Keratinocyte (primary cell): ENCODE results near the gene MMP24. TPM values are rescaled to one million over a fixed set of nuclear protein-coding genes. Genes with fewer than 3 reads are reported as not detected.

Source experiments
- DNase-seq: peaks from one replicate; pipeline ENCODE4 v3.0.0-alpha.2; 2011; ENCODE audit warnings: low read depth, missing footprints, low spot score
- FAIRE-seq: peaks from 2 replicates; lab custom pipeline; 2011; peaks lifted over from hg19 to GRCh38; lab: Jason Lieb, UNC
- H2AFZ ChIP-seq: 2 replicates; pipeline ENCODE4 v1.6.0; 2012; ENCODE audit warnings: low read length, control low read depth, inconsistent platforms; ENCODE audit not compliant: control insufficient read depth
- H3K27ac ChIP-seq: 2 replicates; pipeline ENCODE4 v1.5.1; 2011; ENCODE audit warnings: low read length; ENCODE audit not compliant: control insufficient read depth, insufficient read depth
- H3K27me3 ChIP-seq: 3 replicates; pipeline ENCODE4 v1.6.0; 2011; ENCODE audit warnings: low read length; ENCODE audit not compliant: control insufficient read depth, insufficient read depth; ENCODE audit errors: extremely low read depth
- H3K36me3 ChIP-seq, 2 experiments: 2 replicates in 1 of 2; 3 replicates in 1 of 2; pipeline ENCODE4 v1.5.1; 2011; ENCODE audit warnings: low read length in 2 of 2, mild to moderate bottlenecking in 1 of 2; ENCODE audit not compliant: control insufficient read depth in 2 of 2, insufficient read depth in 2 of 2; ENCODE audit errors: extremely low read depth in 1 of 2
- H3K4me1 ChIP-seq: 3 replicates; pipeline ENCODE4 v1.5.1; 2011; ENCODE audit warnings: low read length; ENCODE audit not compliant: control insufficient read depth, insufficient read depth; ENCODE audit errors: extremely low read depth
- H3K4me2 ChIP-seq: 3 replicates; pipeline ENCODE4 v1.6.0; 2011; ENCODE audit warnings: low read depth, low read length; ENCODE audit not compliant: control insufficient read depth, insufficient read depth; ENCODE audit errors: extremely low read depth
- H3K4me3 ChIP-seq, 3 experiments: fragments of 200-600 bp in 1 of 3; sonication (generic) in 1 of 3; 2 replicates in 2 of 3; 3 replicates in 1 of 3; pipeline ENCODE4 v1.5.1; 2011 to 2016; ENCODE audit warnings: low read length in 3 of 3, mild to moderate bottlenecking in 3 of 3, control low read depth in 2 of 3, inconsistent platforms in 1 of 3, low read depth in 1 of 3, mixed read lengths in 1 of 3, mixed run types in 1 of 3, moderate library complexity in 1 of 3; ENCODE audit not compliant: control insufficient read depth in 2 of 3, insufficient read depth in 2 of 3; ENCODE audit errors: extremely low read depth in 1 of 3
- H3K79me2 ChIP-seq: 2 replicates; pipeline ENCODE4 v1.6.0; 2012; ENCODE audit warnings: low read length; ENCODE audit not compliant: control insufficient read depth, insufficient read depth
- H3K9ac ChIP-seq: 3 replicates; pipeline ENCODE4 v1.6.0; 2011; ENCODE audit warnings: low read length; ENCODE audit not compliant: control insufficient read depth, insufficient read depth; ENCODE audit errors: extremely low read depth
- H3K9me1 ChIP-seq: 3 replicates; pipeline ENCODE4 v1.6.0; 2011; ENCODE audit warnings: low read length; ENCODE audit not compliant: control insufficient read depth, insufficient read depth; ENCODE audit errors: extremely low read depth
- H3K9me3 ChIP-seq: 2 replicates; pipeline ENCODE4 v1.5.1; 2012; ENCODE audit warnings: low read depth, low read length; ENCODE audit not compliant: control insufficient read depth
- H4K20me1 ChIP-seq: 3 replicates; pipeline ENCODE4 v1.6.0; 2011; ENCODE audit warnings: low read length; ENCODE audit not compliant: control insufficient read depth, insufficient read depth; ENCODE audit errors: extremely low read depth
- EZH2 ChIP-seq: IDR thresholded peaks from one replicate; pipeline ENCODE4 v1.6.1; 2012; ENCODE audit warnings: inconsistent platforms, mild to moderate bottlenecking, low read length, moderate library complexity
- dilution Hi-C: fragments of 300-500 bp; cut with MboI; formaldehyde crosslinking; loops from one replicate; pipeline ENCODE4 v1.7.0; 2020; ENCODE audit warnings: low sequenced_read_pairs; ENCODE audit not compliant: extremely low pct_ligation_motif_present
- polyA plus RNA-seq, 5 experiments: library from polyadenylated mRNA; depleted of rRNA in 3 of 5; stranded (reverse) in 3 of 5; stranded (forward) in 1 of 5; unstranded in 1 of 5; fragments of >200 nt; gene quantifications; 1 replicate in 1 of 5; 2 replicates in 3 of 5; 3 replicates in 1 of 5; pipeline versions ENCODE4 v1.2.1 to v1.2.3, GENCODE V29; 2011 to 2012; ENCODE audit warnings: missing spikeins in 2 of 5, low read depth in 1 of 5, low replicate concordance in 1 of 5
- TF ChIP-seq, protein P1 (sequence below), 3 experiments: IDR thresholded peaks in 1 of 3; conservative IDR thresholded peaks in 1 of 3; optimal IDR thresholded peaks in 1 of 3; 2 replicates in 2 of 3; 3 replicates in 1 of 3; pipeline versions ENCODE3 to v1.5.1; 2011; ENCODE audit warnings: low read length in 3 of 3, mild to moderate bottlenecking in 3 of 3, moderate library complexity in 2 of 3, control low read depth in 1 of 3, inconsistent platforms in 1 of 3; ENCODE audit not compliant: insufficient read depth in 2 of 3; ENCODE audit errors: extremely low read depth in 1 of 3

Gene MMP24
- polyA plus RNA-seq, 1 donor (not counting 4 experiments of a cell fraction or from before 2014, with no cell fraction given): not detected

DNA sequence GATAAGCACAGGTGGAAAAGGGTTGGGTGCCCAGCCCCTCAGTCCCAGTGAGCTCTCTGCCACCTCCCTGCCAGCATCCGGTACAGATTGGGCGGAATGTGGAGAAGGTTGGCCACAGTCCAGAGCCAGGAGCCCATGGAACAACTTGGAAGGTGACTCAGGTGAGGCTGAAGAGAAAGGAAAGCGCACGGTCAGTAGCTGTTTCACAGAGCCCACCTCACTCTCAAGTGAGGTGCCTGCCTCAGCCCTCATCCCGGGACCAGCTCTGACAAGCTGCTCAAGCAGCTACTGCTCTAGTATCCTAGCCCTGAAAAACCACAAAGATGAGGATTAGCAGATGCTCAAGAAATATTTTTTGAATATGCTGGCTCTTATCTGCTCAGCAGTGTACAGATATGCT is 52.5 kb downstream of the MMP24 start:
- FAIRE-seq (peak; percentile 43), DNase-seq (no peak)
- Histone ChIP-seq H3K9ac (peak overlapping the region; percentile 30), H3K27ac (peak overlapping the region; percentile 65), H3K79me2 (peaks cover 45% of the 10 kb centered on the region), H3K9me3 (no peaks in the 10 kb centered on the region), H3K4me3 (no peak overlapping the region), H3K4me1 (peaks cover 40% of the 10 kb centered on the region), H2AFZ (no peak overlapping the region), H3K36me3 (peaks cover 29 to 76% of the 10 kb centered on the region in 2 experiments), H3K9me1 (peaks cover 2% of the 10 kb centered on the region), H4K20me1 (peaks cover 6% of the 10 kb centered on the region), H3K4me2 (peak overlapping the region; percentile 59), H3K27me3 (no peaks in the 10 kb centered on the region)
- TF ChIP-seq, protein P1, sequence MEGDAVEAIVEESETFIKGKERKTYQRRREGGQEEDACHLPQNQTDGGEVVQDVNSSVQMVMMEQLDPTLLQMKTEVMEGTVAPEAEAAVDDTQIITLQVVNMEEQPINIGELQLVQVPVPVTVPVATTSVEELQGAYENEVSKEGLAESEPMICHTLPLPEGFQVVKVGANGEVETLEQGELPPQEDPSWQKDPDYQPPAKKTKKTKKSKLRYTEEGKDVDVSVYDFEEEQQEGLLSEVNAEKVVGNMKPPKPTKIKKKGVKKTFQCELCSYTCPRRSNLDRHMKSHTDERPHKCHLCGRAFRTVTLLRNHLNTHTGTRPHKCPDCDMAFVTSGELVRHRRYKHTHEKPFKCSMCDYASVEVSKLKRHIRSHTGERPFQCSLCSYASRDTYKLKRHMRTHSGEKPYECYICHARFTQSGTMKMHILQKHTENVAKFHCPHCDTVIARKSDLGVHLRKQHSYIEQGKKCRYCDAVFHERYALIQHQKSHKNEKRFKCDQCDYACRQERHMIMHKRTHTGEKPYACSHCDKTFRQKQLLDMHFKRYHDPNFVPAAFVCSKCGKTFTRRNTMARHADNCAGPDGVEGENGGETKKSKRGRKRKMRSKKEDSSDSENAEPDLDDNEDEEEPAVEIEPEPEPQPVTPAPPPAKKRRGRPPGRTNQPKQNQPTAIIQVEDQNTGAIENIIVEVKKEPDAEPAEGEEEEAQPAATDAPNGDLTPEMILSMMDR (optimal IDR thresholded peaks at IDR 0.05 in 1 of 3, IDR thresholded peaks at IDR 0.05 in 1 of 3, conservative IDR thresholded peaks at IDR 0.05 in 1 of 3; ENCODE audit: extremely low read depth in 1 of 3, insufficient read depth in 2 of 3, low read length in 3 of 3): no peak
- TF ChIP-seq EZH2: no peak
- dilution Hi-C loops: no loop called here

DNA sequence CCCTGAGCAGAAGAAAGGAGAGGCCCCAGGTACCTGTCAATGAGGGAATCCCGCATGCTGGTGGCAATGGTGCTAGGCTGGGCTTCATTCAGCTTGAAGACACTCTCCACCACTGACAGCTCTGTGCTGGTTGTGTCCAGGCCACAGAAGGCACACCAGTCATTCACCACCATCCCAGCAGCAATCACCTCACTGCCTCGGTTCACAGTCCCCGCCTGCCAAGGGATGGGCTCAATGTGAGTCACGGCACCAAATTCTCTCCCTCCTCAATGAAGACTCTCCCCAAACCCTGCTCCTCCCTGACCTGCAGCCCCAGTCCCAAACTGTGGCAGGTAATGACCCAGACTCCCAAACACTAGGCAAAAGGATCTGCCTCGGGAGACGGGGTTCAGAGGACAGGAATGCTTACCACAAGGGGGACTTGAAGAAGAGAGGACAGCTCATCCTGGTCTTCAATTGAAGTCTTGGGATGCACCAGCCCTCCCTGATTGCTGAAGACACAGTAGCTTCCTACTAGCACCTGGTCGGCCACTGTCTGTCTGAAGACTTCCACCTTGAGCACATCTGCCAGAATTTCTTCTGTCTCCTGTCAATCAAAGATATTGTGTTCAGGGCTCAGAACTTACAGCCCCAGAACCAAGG is 53.2 kb downstream of the MMP24 start:
- Histone ChIP-seq H3K36me3 (peaks cover 26 to 75% of the 10 kb centered on the region in 2 experiments), H3K9me3 (no peaks in the 10 kb centered on the region), H3K27me3 (no peaks in the 10 kb centered on the region), H3K4me2 (peak overlapping the region; percentile 59), H3K9me1 (peaks cover 2% of the 10 kb centered on the region), H4K20me1 (peaks cover 6% of the 10 kb centered on the region), H3K4me1 (peaks cover 40% of the 10 kb centered on the region), H3K4me3 (peak overlapping the region in 1 of 3 experiments; percentile 2), H3K27ac (peak overlapping the region; percentile 65), H3K9ac (peak overlapping the region; percentile 30), H2AFZ (no peak overlapping the region), H3K79me2 (peaks cover 48% of the 10 kb centered on the region)
- TF ChIP-seq, protein P1 (optimal IDR thresholded peaks at IDR 0.05 in 1 of 3, IDR thresholded peaks at IDR 0.05 in 1 of 3, conservative IDR thresholded peaks at IDR 0.05 in 1 of 3; ENCODE audit: extremely low read depth in 1 of 3, insufficient read depth in 2 of 3, low read length in 3 of 3): no peak
- TF ChIP-seq EZH2: no peak
- FAIRE-seq (peak; percentile 60), DNase-seq (peak; percentile 41)
- dilution Hi-C loops: no loop called here
